Stimulated activated CD4-positive, alpha-beta T cell treated with anti-CD3 and anti-CD28 coated beads, Interleukin-4, amount 100 ng/mL, for 4 hours (primary cell): Measurements from ENCODE around the gene ZCCHC14.

Source experiments
- DNase-seq, 2 experiments: peaks; one replicate each; pipeline ENCODE4 v3.0.0-alpha.2; 2020

Gene ZCCHC14

GRCh38 chr16:87451563-87452210 lies 41.1 kb downstream of the ZCCHC14 start:
- DNase-seq: no peak

- no peak for DNase-seq
These were observed 44.0 kb downstream of the ZCCHC14 start for GRCh38 chr16:87448866-87449265.

- DNase-seq: no peak
These were observed 45.5 kb downstream of the ZCCHC14 start for GRCh38 chr16:87447323-87447722.

- DNase-seq: no peak
These were observed 46.3 kb downstream of the ZCCHC14 start for GRCh38 chr16:87446479-87446878.

- DNase-seq: no peak
These were observed 47.3 kb downstream of the ZCCHC14 start for GRCh38 chr16:87445486-87445885.

GRCh38 chr16:87443964-87444363 lies 48.9 kb downstream of the ZCCHC14 start:
- DNase-seq: no peak

- DNase-seq: no peak
These were observed 49.8 kb downstream of the ZCCHC14 start for GRCh38 chr16:87443016-87443415.

GRCh38 chr16:87442581-87442966 lies 50.2 kb downstream of the ZCCHC14 start:
- no peak for DNase-seq

- no peak for DNase-seq
These were observed 50.8 kb downstream of the ZCCHC14 start for GRCh38 chr16:87441886-87442580.

- DNase-seq: no peak
These were observed 52.9 kb downstream of the ZCCHC14 start for GRCh38 chr16:87439926-87440325.

- no peak for DNase-seq
These were observed 54.2 kb downstream of the ZCCHC14 start for GRCh38 chr16:87438611-87438985.

GRCh38 chr16:87437911-87438610 lies 54.8 kb downstream of the ZCCHC14 start:
- no peak for DNase-seq

- no peak for DNase-seq
These were observed 55.5 kb downstream of the ZCCHC14 start for GRCh38 chr16:87437327-87437726.

GRCh38 chr16:87436225-87437172 lies 56.3 kb downstream of the ZCCHC14 start:
- peak in 1 of 2 experiments; percentile 15 for DNase-seq

- DNase-seq: no peak
These were observed 57.2 kb downstream of the ZCCHC14 start for GRCh38 chr16:87435372-87436224.

GRCh38 chr16:87434146-87434667 lies 58.6 kb downstream of the ZCCHC14 start:
- DNase-seq: no peak

GRCh38 chr16:87432330-87432915 lies 60.4 kb downstream of the ZCCHC14 start:
- DNase-seq: no peak

- no peak for DNase-seq
These were observed 60.9 kb downstream of the ZCCHC14 start for GRCh38 chr16:87431926-87432325.

- no peak for DNase-seq
These were observed 66.2 kb downstream of the ZCCHC14 start for GRCh38 chr16:87426423-87427215.

GRCh38 chr16:87425941-87426340 lies 66.9 kb downstream of the ZCCHC14 start:
- no peak for DNase-seq
